Measurements from ENCODE around the gene PIPOX. TPM values are rescaled to one million over a fixed set of nuclear protein-coding genes. Genes with fewer than 3 reads are reported as not detected.

The PIPOX gene
- total and polyA plus RNA-seq, 9 of the 15 experiments (the other 6 are each of a cell fraction or from before 2014, with no cell fraction given) = 0.15 to 2.2 (median 0.58) TPM; not detected in 2

GRCh38 chr17:29036584-29036983, 6.4 kb upstream of the PIPOX start:
- Histone ChIP-seq H3K9me1 (ENCODE audit: control insufficient read depth, insufficient read depth, low read length) (no peaks in the 10 kb centered on the region), H3K27ac (ENCODE audit: extremely low read depth, low read depth, low read length) (no peak overlapping the region), H3K4me3 (no peak overlapping the region), H3K4me2 (ENCODE audit: insufficient read depth, low read length) (no peak overlapping the region), H3K9me3 (replicated peaks; ENCODE audit: control insufficient read depth, insufficient read depth, low read depth, low read length) (peaks cover 1% of the 10 kb centered on the region; the same call in 1 of the 2 replicates), H3K27me3 (ENCODE audit: control insufficient read depth in 2 of 2, insufficient read depth in 2 of 2, low read length in 2 of 2) (peaks cover 30 to 38% of the 10 kb centered on the region in 2 experiments; a peak in 4 of 5 replicates), H3K4me1 (replicated peaks in 1 of 2; ENCODE audit: control insufficient read depth in 2 of 2, insufficient read depth in 2 of 2, low read length in 2 of 2) (peaks cover 4 to 6% of the 10 kb centered on the region in 2 experiments; a peak in 3 of 5 replicates), H3K36me3 (ENCODE audit: control insufficient read depth, insufficient read depth, low read length) (no peaks in the 10 kb centered on the region), H3K9ac (ENCODE audit: insufficient read depth in 1 of 2, low read depth in 2 of 2, low read length in 2 of 2) (no peak overlapping the region), H3K79me2 (ENCODE audit: control insufficient read depth, insufficient read depth, low read length) (no peaks in the 10 kb centered on the region), H2AFZ (ENCODE audit: low read depth, low read length) (no peak overlapping the region), H4K20me1 (replicated peaks; ENCODE audit: control insufficient read depth, insufficient read depth, low read length) (no peaks in the 10 kb centered on the region)
- intact Hi-C loops (cut with micrococcal nuclease) (no loop called here), in situ Hi-C loops (cut with MboI) (no loop called here)
- TF ChIP-seq, protein P1, sequence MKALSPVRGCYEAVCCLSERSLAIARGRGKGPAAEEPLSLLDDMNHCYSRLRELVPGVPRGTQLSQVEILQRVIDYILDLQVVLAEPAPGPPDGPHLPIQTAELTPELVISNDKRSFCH (CRISPR knock-in tag; IDR thresholded peaks at IDR 0.05) = no peak
- TF ChIP-seq, protein P1 (tag; IDR thresholded peaks at IDR 0.05) = no peak
- TF ChIP-seq RCOR1 (IDR thresholded peaks at IDR 0.05; ENCODE audit: borderline replicate concordance in 1 of 2, low read depth in 2 of 2, low read length in 2 of 2) = no peak
- TF ChIP-seq BRCA1 (IDR thresholded peaks at IDR 0.05) = no peak
- TF ChIP-seq BRCA1 (CRISPR knock-in tag; IDR thresholded peaks at IDR 0.05) = no peak
- no peak for TF ChIP-seq MTA3 (IDR thresholded peaks at IDR 0.05; ENCODE audit: borderline replicate concordance)
- no peak for TF ChIP-seq ZNF778 (CRISPR knock-in tag; IDR thresholded peaks at IDR 0.05)
- no peak for TF ChIP-seq ZKSCAN8 (CRISPR knock-in tag; IDR thresholded peaks at IDR 0.05)
- no peak for TF ChIP-seq GABPB2 (CRISPR knock-in tag; conservative IDR thresholded peaks at IDR 0.05)
- TF ChIP-seq ZNF79 (CRISPR knock-in tag; IDR thresholded peaks at IDR 0.05; ENCODE audit: low read depth) = no peak
- no peak for TF ChIP-seq POLR3G (IDR thresholded peaks at IDR 0.05; ENCODE audit: extremely low read depth, insufficient read length, insufficient replicate concordance)
- no peak for TF ChIP-seq MYNN (IDR thresholded peaks at IDR 0.05)
- TF ChIP-seq MYNN (CRISPR knock-in tag; IDR thresholded peaks at IDR 0.05) = no peak
- no peak for TF ChIP-seq ZNF174 (CRISPR knock-in tag; IDR thresholded peaks at IDR 0.05)
- TF ChIP-seq, protein P2, sequence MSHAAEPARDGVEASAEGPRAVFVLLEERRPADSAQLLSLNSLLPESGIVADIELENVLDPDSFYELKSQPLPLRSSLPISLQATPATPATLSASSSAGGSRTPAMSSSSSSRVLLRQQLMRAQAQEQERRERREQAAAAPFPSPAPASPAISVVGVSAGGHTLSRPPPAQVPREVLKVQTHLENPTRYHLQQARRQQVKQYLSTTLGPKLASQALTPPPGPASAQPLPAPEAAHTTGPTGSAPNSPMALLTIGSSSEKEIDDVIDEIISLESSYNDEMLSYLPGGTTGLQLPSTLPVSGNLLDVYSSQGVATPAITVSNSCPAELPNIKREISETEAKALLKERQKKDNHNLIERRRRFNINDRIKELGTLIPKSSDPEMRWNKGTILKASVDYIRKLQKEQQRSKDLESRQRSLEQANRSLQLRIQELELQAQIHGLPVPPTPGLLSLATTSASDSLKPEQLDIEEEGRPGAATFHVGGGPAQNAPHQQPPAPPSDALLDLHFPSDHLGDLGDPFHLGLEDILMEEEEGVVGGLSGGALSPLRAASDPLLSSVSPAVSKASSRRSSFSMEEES (CRISPR knock-in tag; IDR thresholded peaks at IDR 0.05) = no peak
- POLR2A ChIA-PET = interaction anchor here (1.3 to 1.4 kb wide), 2 partner anchors 8 to 12 kb away, joined by 3 read pairs; no protein-coding TSS in a partner anchor
- no peak for ATAC-seq
- no peak for FAIRE-seq
- no peak for DNase-seq (ENCODE audit: extremely low read depth in 1 of 4, low spot score in 3 of 4)
- 3% methylated on average over 5 of the region's 5 CpGs for WGBS (ENCODE audit: insufficient coverage, low coverage, missing lambda C conversion rate)
- no TSS peak for BruUV-seq (replicated peaks)
- CTCF ChIA-PET (ENCODE audit: low intra/inter-chr PET ratio) = no interaction called here

All from K562 (cell line).